ENCODE data around the gene CX3CL1. TPM values are rescaled to one million over a fixed set of nuclear protein-coding genes. Genes with fewer than 3 reads are reported as not detected.
"Not testable (repeated sequence)": the region's sequence is repeated elsewhere in the genome, so short reads cannot be mapped to it uniquely, and the experiment has no call there.

Gene CX3CL1
- total and polyA plus RNA-seq, 5 donors: 8.2 to 22.9 (median 11.6) TPM

GRCh38 chr16:57374067-57374534 is 1.8 kb downstream of the CX3CL1 start:
- WGBS: 50% methylated on average over 9 of the region's 9 CpGs
- H3K9me3 ChIP-seq (ENCODE audit: control insufficient read depth, low read length): no peaks in the 10 kb centered on the region
- H3K27me3 ChIP-seq (ENCODE audit: control insufficient read depth, insufficient read depth): no peaks in the 10 kb centered on the region
- intact Hi-C loops (cut with DNase I): no loop called here
- DNase-seq (no peak), ATAC-seq (peak in 1 of 2 donors; percentile 12)
- peak overlapping the region; percentile 55 for H3K4me3 ChIP-seq (ENCODE audit: low read length)
- H3K27ac ChIP-seq (ENCODE audit: low read length): peak overlapping the region; percentile 39
- H3K4me1 ChIP-seq (ENCODE audit: control insufficient read depth, insufficient read depth, low read length): no peaks in the 10 kb centered on the region

- H3K27me3 ChIP-seq (ENCODE audit: control insufficient read depth, insufficient read depth); H3K27ac ChIP-seq (ENCODE audit: low read length); H3K4me3 ChIP-seq (ENCODE audit: low read length); intact Hi-C loops (cut with DNase I); ATAC-seq; DNase-seq; H3K4me1 ChIP-seq (ENCODE audit: control insufficient read depth, insufficient read depth, low read length); H3K9me3 ChIP-seq (ENCODE audit: control insufficient read depth, low read length): not testable (repeated sequence)
- 74% methylated on average over 8 of the region's 8 CpGs for WGBS
Observed at GRCh38 chr16:57374925-57375465, 2.7 kb downstream of the CX3CL1 start.

GRCh38 chr16:57376313-57376818 is 4.1 kb downstream of the CX3CL1 start:
- Histone ChIP-seq H3K4me3 (ENCODE audit: low read length) (no peak overlapping the region), H3K4me1 (ENCODE audit: control insufficient read depth, insufficient read depth, low read length) (no peaks in the 10 kb centered on the region), H3K27ac (ENCODE audit: low read length) (no peak overlapping the region), H3K9me3 (ENCODE audit: control insufficient read depth, low read length) (no peaks in the 10 kb centered on the region), H3K27me3 (ENCODE audit: control insufficient read depth, insufficient read depth) (no peaks in the 10 kb centered on the region)
- no peak for ATAC-seq
- intact Hi-C loops (cut with DNase I): no loop called here
- DNase-seq: no peak
- 88% methylated on average over 3 of the region's 3 CpGs for WGBS

- H3K27ac ChIP-seq (ENCODE audit: low read length): no peak overlapping the region
- H3K27me3 ChIP-seq (ENCODE audit: control insufficient read depth, insufficient read depth): no peaks in the 10 kb centered on the region
- intact Hi-C loops (cut with DNase I): no loop called here
- H3K4me3 ChIP-seq (ENCODE audit: low read length): no peak overlapping the region
- no peaks in the 10 kb centered on the region for H3K4me1 ChIP-seq (ENCODE audit: control insufficient read depth, insufficient read depth, low read length)
- WGBS: 44% methylated on average over 5 of the region's 5 CpGs
- DNase-seq (no peak), ATAC-seq (no peak)
- no peaks in the 10 kb centered on the region for H3K9me3 ChIP-seq (ENCODE audit: control insufficient read depth, low read length)
Observed at GRCh38 chr16:57377080-57377841, 5.0 kb downstream of the CX3CL1 start.

GRCh38 chr16:57379579-57379978 is 7.3 kb downstream of the CX3CL1 start:
- ATAC-seq: no peak
- no peaks in the 10 kb centered on the region for H3K9me3 ChIP-seq (ENCODE audit: control insufficient read depth, low read length)
- intact Hi-C loops (cut with DNase I): no loop called here
- DNase-seq: no peak
- H3K27ac ChIP-seq (ENCODE audit: low read length): no peak overlapping the region
- H3K27me3 ChIP-seq (ENCODE audit: control insufficient read depth, insufficient read depth): no peaks in the 10 kb centered on the region
- WGBS: 63% methylated on average over 10 of the region's 10 CpGs
- no peak overlapping the region for H3K4me3 ChIP-seq (ENCODE audit: low read length)
- H3K4me1 ChIP-seq (ENCODE audit: control insufficient read depth, insufficient read depth, low read length): no peaks in the 10 kb centered on the region

- H3K4me3 ChIP-seq (ENCODE audit: low read length): no peak overlapping the region
- H3K27ac ChIP-seq (ENCODE audit: low read length): peak overlapping the region; percentile 5
- H3K4me1 ChIP-seq (ENCODE audit: control insufficient read depth, insufficient read depth, low read length): peaks cover 3% of the 10 kb centered on the region
- WGBS: 51% methylated on average over 8 of the region's 8 CpGs
- intact Hi-C loops (cut with DNase I): no loop called here
- no peaks in the 10 kb centered on the region for H3K27me3 ChIP-seq (ENCODE audit: control insufficient read depth, insufficient read depth)
- DNase-seq: peak; percentile 35 to 77 (median 73)
- ATAC-seq: peak in 1 of 2 donors; percentile 24
- no peaks in the 10 kb centered on the region for H3K9me3 ChIP-seq (ENCODE audit: control insufficient read depth, low read length)
Observed at GRCh38 chr16:57380671-57381462, 8.6 kb downstream of the CX3CL1 start.

- WGBS: 89% methylated on average over 35 of the region's 35 CpGs
- Histone ChIP-seq H3K9me3 (ENCODE audit: control insufficient read depth, low read length) (no peaks in the 10 kb centered on the region), H3K4me1 (ENCODE audit: control insufficient read depth, insufficient read depth, low read length) (peaks cover 4% of the 10 kb centered on the region), H3K4me3 (ENCODE audit: low read length) (no peak overlapping the region), H3K27ac (ENCODE audit: low read length) (no peak overlapping the region), H3K27me3 (ENCODE audit: control insufficient read depth, insufficient read depth) (no peaks in the 10 kb centered on the region)
- intact Hi-C loops (cut with DNase I): no loop called here
- no peak for DNase-seq
- no peak for ATAC-seq
Observed at GRCh38 chr16:57381791-57382534, 9.7 kb downstream of the CX3CL1 start.

- ATAC-seq: no peak
- Histone ChIP-seq H3K9me3 (ENCODE audit: control insufficient read depth, low read length) (no peaks in the 10 kb centered on the region), H3K4me1 (ENCODE audit: control insufficient read depth, insufficient read depth, low read length) (peaks cover 4% of the 10 kb centered on the region), H3K27ac (ENCODE audit: low read length) (no peak overlapping the region), H3K4me3 (ENCODE audit: low read length) (no peak overlapping the region), H3K27me3 (ENCODE audit: control insufficient read depth, insufficient read depth) (no peaks in the 10 kb centered on the region)
- DNase-seq: no peak
- 89% methylated on average over 16 of the region's 16 CpGs for WGBS
- intact Hi-C loops (cut with DNase I): no loop called here
Observed at GRCh38 chr16:57382535-57383275, 10.4 kb downstream of the CX3CL1 start.

- 77% methylated on average over 8 of the region's 8 CpGs for WGBS
- H3K9me3 ChIP-seq (ENCODE audit: control insufficient read depth, low read length): no peaks in the 10 kb centered on the region
- H3K27me3 ChIP-seq (ENCODE audit: control insufficient read depth, insufficient read depth): no peaks in the 10 kb centered on the region
- intact Hi-C loops (cut with DNase I): no loop called here
- H3K4me3 ChIP-seq (ENCODE audit: low read length): no peak overlapping the region
- no peak overlapping the region for H3K27ac ChIP-seq (ENCODE audit: low read length)
- DNase-seq (peak in 1 of 3 donors; percentile 32), ATAC-seq (peak; percentile 11 to 52)
- peaks cover 4% of the 10 kb centered on the region for H3K4me1 ChIP-seq (ENCODE audit: control insufficient read depth, insufficient read depth, low read length)
Observed at GRCh38 chr16:57383276-57384247, 11.3 kb downstream of the CX3CL1 start.

Data from right cardiac atrium (tissue), 5 donors.